Stimulated activated CD4-positive, alpha-beta T cell treated with anti-CD3 and anti-CD28 coated beads, Interleukin-2, amount 100 ng/mL, for 24 hours (primary cell): ENCODE results near the gene SLC29A3.
"Not testable (repeated sequence)": the region's sequence is repeated elsewhere in the genome, so short reads cannot be mapped to it uniquely, and the experiment has no call there.

Experiments used
- DNase-seq, 2 donors: peaks; one replicate each; pipeline ENCODE4 v3.0.0-alpha.2; 2020

The SLC29A3 gene

GRCh38 chr10:71348850-71349249 is 29.8 kb downstream of the SLC29A3 start:
- DNase-seq = no peak

DNA sequence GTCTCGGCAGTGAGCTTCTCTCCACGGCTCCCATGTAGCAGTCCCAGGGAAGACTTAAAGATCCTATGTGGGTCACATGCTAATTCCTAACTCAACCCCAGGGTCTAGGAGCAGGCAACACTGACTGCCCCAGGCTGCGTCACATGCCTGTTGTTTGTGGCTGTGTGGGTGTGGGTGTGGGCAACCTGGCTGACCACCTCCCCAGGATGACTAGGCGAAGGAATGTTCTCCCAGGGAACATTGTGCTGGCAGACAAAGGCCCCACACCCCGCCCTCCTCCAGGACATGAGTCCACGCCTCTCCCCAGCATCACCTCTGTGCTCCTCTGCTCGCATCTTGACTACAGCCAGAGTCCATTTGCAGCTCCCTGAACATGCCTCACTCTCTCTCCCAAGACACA is 30.3 kb downstream of the SLC29A3 start:
- DNase-seq = no peak

DNA sequence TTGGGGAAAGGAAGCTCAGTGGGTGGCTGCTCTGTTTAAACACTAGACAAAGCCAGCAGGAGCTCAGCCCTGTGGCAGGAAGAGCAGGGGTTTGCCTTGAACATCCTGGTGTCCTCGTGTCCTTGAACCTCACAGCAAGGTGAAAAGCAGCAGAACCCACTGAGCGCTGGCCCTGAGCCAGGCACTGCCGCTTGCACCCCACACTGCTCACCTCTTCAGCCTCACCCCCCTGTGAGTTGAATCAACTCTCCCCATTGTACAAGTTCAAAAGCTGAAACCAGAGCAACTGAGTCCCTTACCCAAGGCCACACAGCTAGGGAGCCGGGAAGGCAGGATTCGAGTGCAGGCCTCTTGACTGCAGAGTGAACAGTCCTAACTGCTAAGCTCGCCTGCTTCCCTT is 32.0 kb downstream of the SLC29A3 start:
- DNase-seq = no peak

DNA sequence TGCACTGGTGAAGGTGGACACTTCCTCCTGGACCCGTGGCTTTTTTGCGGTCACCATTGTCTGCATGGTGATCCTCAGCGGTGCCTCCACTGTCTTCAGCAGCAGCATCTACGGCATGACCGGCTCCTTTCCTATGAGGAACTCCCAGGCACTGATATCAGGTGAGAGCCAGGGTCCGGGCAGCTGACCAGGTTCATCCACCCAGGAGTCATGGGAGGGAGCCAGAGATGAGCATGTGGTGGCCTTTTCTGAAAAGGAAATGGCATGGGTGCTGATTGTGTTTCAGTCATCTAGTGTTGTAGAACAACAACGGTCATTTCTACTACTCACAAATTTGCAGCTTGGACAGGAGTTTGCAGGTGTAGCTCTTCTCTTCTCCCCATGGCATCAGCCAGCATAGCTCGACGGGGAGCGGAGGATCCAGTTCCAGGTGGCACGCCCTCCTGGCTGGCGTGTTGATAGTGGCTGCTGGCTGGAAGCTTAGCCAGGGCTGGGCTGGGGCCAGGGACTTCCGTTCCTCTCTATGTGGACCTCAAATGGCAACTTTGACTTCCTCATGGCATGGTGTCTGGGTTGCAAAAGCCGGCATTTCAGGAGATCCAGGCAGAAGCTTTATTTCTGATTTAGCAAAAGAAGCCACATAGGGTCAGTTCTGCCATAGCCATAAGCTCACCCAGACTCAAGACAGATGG is 32.7 kb downstream of the SLC29A3 start:
- DNase-seq = no peak

DNA sequence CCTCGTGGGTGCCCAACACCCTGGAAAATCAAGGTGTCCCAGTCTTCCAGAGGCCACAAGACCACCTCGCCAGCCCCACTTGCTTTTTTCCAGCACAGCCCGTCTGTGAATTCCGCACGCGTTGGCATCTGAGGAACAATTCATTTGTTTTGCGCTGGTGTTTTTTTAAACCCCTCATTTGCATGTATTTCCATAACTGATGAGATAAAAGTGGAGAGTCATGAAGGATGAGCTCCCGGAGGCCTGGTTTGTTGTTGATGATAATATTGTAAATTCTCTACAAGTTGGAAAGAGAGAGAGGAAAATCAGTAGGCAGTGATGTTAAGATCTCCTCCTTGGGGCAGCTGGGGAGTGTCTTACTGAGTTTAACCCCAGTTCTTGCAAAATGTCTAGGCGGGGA is 34.6 kb downstream of the SLC29A3 start:
- no peak for DNase-seq

DNA sequence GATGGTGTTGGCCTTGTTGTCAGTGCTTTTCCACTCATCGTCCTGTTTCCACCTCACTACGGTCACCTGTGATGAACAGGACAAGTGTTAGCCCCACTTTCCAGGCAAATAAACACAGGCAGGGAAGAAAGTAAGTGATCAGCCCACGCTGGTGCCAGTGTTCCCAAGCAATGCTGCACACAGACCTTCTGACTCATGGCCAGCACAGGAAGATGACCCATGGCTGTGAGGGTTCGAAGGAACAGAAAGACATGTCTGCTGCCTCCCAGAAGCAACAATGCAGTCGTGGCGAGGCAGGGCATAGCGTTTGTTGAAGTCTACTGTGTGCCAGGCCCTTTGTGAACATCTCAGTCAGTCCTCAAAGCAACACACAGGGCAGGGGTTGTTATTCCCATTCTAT is 35.7 kb downstream of the SLC29A3 start:
- no peak for DNase-seq

GRCh38 chr10:71355886-71356285 is 36.8 kb downstream of the SLC29A3 start:
- no peak for DNase-seq

GRCh38 chr10:71357792-71358265 is 38.8 kb downstream of the SLC29A3 start:
- no peak for DNase-seq

GRCh38 chr10:71358277-71358676 is 39.2 kb downstream of the SLC29A3 start:
- DNase-seq = no peak

- DNase-seq = not testable (repeated sequence)
Observed at GRCh38 chr10:71358906-71359305, 39.8 kb downstream of the SLC29A3 start.

- DNase-seq = no peak
Observed at GRCh38 chr10:71359364-71360046, 40.4 kb downstream of the SLC29A3 start.

DNA sequence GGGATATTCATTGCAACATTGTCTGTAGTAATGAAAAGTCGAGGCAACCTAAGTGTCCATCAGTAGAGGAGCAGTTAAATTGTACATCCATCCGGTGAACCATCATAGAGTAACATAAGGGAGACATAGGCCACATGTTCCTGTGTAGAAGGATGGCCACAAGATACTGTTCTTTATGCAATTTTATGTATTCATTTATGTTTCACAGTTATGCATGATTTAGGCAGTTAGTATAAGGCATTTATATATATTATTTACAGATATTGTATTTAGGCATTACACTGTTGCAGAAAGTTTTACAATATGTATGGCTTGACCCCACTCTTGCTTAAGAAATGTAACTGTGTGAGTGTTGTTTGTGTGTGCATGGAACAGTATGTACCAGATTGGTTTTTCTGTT is 41.7 kb downstream of the SLC29A3 start:
- no peak for DNase-seq

GRCh38 chr10:71361581-71361980 is 42.5 kb downstream of the SLC29A3 start:
- no peak for DNase-seq

GRCh38 chr10:71362141-71362540 is 43.1 kb downstream of the SLC29A3 start:
- no peak for DNase-seq

DNA sequence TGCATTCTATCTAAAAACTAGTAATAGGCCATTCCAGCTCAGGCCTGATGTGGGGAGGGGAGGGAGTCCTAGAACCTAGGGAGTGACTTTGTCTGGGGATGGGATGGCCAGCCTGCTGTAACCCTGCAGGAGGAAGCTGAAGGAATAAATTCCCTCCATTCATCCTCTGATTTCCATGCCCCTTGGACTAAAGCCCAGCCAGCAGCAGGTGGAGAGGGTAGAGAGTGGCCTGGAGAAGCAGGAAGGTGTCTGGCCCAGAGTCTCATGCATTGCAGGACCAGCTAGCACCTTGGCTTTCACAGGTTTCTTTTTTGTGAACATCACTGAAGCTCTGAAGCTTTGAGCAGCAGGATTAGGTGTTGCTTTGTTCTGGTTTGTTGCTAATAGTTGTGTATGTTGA is 44.9 kb downstream of the SLC29A3 start:
- DNase-seq = no peak

DNA sequence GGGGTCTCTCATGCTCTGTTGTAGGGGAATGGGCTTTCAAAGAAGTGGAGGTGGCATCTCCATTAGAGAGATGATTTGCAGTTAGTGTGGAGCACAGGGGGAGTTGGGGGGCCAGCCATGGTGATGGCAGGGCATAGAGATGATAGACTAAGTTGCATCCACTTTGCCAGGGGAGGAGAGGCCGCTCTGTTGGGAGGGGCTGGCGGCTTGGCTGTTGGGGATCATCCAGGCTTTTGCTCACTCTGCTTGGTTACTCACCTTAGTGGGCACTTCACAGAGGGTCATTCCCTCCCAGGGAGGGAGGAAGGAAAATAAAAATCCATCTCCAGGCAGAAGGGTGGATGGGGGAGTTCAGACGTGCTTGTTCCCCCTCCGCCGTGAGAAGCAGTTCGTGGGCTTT is 46.3 kb downstream of the SLC29A3 start:
- DNase-seq = no peak

- DNase-seq = no peak
Observed at GRCh38 chr10:71366690-71367089, 47.6 kb downstream of the SLC29A3 start.

DNA sequence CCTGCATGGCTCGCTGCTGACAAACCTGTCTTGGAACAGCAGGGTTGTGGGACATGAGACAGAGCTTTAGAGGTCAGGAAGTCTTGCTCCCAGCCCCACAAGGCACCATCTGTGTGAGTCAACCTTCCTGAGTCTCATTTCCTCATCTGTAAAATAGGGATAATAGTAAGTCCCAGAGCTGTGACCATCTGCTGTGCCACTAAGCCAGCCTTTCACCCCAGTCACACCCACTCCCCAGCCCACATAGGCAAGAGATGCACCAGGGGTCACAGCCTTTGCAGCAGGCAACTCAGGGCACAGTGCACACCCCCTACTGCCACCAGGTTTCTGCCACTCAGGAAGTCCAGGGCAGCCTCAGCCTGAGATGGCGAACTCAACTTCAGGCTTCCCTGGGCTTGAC is 48.2 kb downstream of the SLC29A3 start:
- DNase-seq = no peak

DNA sequence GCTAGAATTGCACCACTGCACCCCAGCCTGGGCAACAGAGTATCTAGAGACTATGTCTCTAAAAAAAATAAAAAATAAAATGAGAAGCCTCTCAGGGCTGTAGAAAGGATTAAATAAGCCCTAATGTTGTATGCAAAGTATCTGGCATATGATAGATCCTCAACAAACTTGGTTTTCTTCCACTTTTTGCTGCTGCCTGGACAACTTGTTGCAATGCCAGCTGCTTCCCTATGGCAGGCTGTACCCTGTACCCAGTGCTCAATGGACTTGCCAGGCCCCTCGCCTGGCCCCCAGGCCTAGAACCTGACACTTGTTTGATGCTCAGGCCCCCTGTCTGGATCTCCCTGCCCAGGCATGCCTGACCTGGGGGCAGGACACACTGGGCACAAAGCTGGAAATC is 49.1 kb downstream of the SLC29A3 start:
- DNase-seq = no peak

DNA sequence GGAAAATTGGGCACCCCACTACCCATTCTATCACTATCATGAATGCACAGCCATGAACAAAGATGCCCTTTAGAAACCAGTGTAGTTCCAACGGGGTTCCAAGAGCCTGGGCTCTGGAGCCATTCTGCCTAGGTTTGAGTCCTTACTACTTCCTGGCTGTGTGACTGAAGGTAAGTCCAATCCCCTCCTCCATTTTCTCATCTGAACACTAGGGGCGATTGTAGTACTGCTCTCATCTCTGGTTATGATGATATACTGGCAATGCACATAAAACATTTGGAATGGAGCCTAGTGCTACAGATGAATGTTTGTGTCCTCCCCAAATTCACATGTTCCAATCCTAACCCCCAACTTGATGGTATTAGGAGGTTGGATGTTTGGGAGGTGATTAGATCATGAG is 49.6 kb downstream of the SLC29A3 start:
- DNase-seq = no peak

DNA sequence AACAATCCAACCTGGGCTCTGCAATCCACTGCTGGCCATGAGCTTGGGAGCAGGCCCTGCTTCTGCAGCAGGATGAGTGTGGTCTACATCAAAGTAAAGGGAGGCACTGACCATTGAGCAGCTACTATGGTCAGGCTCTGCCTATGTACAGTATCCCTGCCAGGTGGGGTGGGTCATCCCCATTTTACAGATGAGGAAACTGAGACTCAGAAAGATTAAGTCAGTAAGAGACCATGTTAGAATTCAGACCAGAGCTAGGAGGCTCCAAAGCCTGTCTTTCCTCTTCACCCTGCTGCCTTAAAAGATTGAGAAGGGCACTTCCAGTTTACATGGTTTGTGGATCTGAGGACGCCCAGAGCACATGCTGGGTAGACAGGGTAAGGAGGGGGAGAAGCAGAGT is 50.5 kb downstream of the SLC29A3 start:
- no peak for DNase-seq

DNA sequence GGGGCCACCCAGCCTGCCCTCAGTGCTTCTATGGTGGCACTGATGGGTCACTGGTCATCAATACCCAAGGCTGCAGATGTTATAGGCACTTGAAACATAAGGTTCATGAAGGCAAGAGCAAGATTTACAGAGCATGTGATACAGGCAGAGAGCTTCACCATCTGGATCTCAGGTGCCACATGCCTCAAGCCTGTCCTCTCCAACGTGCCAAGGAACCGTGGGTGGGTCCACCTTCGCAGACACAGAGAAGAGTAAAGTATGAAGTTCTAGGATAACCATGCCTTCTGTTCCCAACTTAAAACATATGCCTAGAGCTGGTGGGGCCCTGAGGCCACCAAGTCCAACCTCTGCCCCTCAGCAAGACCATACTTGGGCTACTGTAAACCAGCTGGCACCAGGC is 51.0 kb downstream of the SLC29A3 start:
- DNase-seq = no peak

GRCh38 chr10:71371750-71372166 is 52.7 kb downstream of the SLC29A3 start:
- DNase-seq = no peak

DNA sequence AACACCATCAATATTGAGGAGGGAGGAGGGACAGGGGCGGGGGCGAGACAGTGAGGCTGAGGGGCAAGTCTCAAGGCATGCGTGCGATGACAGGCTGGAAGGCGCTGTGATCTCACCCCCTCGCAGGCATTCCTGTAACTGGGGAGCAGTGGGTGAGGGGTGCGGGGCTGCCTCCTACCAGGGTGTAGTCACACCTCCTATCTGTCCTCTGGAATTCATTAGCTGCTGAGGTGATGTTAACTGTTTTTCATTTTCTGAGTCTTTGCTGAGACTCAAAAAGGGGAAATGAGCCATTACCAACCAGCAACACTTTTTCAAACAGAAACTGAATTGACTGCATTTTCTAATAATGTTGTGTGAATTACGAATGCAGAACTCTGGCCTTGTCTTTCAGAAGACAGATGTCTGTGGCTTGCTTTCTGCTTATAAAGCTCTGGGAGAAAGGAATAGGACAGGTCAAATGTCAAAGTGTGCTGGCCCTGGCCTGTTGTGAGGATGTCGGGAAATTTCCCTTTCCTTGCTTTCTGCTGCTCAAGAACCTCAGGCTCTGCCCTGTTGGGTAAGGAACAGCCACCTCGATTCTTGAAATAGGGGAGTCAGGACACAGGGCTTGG is 53.9 kb downstream of the SLC29A3 start:
- DNase-seq = no peak
